HepG2 (cell line): ENCODE data around the gene TTLL4. TPM values are rescaled to one million over a fixed set of nuclear protein-coding genes. Genes with fewer than 3 reads are reported as not detected.
A peak's percentile ranks its signal among the peaks of the same experiment; 100 is the strongest.

Source experiments
- ATF3 ChIP-seq: sonication (generic); formaldehyde crosslinking; IDR thresholded peaks from 2 replicates; pipeline ENCODE4 v1.4.0; 2020; ENCODE audit warnings: missing genetic modification reagents
- HHEX ChIP-seq: IDR thresholded peaks from 2 replicates; pipeline ENCODE4 v1.6.1; 2016; ENCODE audit warnings: control low read depth
- HOXD1 ChIP-seq: sonication (generic); formaldehyde crosslinking; IDR thresholded peaks from 2 replicates; pipeline ENCODE4 v1.5.0; 2020; ENCODE audit warnings: missing genetic modification reagents
- MLXIP ChIP-seq: sonication (generic); formaldehyde crosslinking; IDR thresholded peaks from 2 replicates; pipeline ENCODE4 v1.9.0; 2021; ENCODE audit warnings: missing genetic modification reagents, borderline replicate concordance
- MYC ChIP-seq: sonication (generic); formaldehyde crosslinking; IDR thresholded peaks from 2 replicates; pipeline ENCODE4 v1.9.0; 2021; ENCODE audit warnings: missing genetic modification reagents, borderline replicate concordance
- ONECUT2 ChIP-seq: sonication (generic); formaldehyde crosslinking; IDR thresholded peaks from 2 replicates; pipeline ENCODE4 v1.4.0; 2020; ENCODE audit warnings: missing genetic modification reagents
- PBX3 ChIP-seq: sonication (generic); formaldehyde crosslinking; IDR thresholded peaks from 2 replicates; pipeline ENCODE4 v1.8.1; 2023; ENCODE audit warnings: missing genetic modification reagents, inconsistent platforms, borderline replicate concordance
- POGZ ChIP-seq: sonication (generic); formaldehyde crosslinking; IDR thresholded peaks from 2 replicates; pipeline ENCODE4 v1.4.0; 2020; ENCODE audit warnings: mild to moderate bottlenecking, missing genetic modification reagents
- TRIM24 ChIP-seq: sonication (generic); formaldehyde crosslinking; IDR thresholded peaks from 2 replicates; pipeline ENCODE4 v1.8.0; 2022; ENCODE audit warnings: mild to moderate bottlenecking, missing genetic modification reagents
- ZNF230 ChIP-seq: sonication (generic); formaldehyde crosslinking; IDR thresholded peaks from 2 replicates; pipeline ENCODE4 v1.4.0; 2020; ENCODE audit warnings: mild to moderate bottlenecking, missing genetic modification reagents
- ZNF253 ChIP-seq: sonication (generic); formaldehyde crosslinking; IDR thresholded peaks from 2 replicates; pipeline ENCODE4 v1.8.0; 2022; ENCODE audit warnings: mild to moderate bottlenecking, missing genetic modification reagents, borderline replicate concordance
- ZNF282 ChIP-seq: fragments of 450-650 bp; IDR thresholded peaks from 2 replicates; pipeline ENCODE4 v1.6.1; 2018; ENCODE audit not compliant: partially characterized antibody
- ZNF34 ChIP-seq: sonication (generic); formaldehyde crosslinking; IDR thresholded peaks from 2 replicates; pipeline ENCODE4 v1.4.0; 2020; ENCODE audit warnings: mild to moderate bottlenecking, missing genetic modification reagents, borderline replicate concordance
- ZNF605 ChIP-seq: sonication (generic); formaldehyde crosslinking; IDR thresholded peaks from 2 replicates; pipeline ENCODE4 v1.8.0; 2022; ENCODE audit warnings: mild to moderate bottlenecking, missing genetic modification reagents
- ZNF7 ChIP-seq: IDR thresholded peaks from 2 replicates; pipeline ENCODE4 v1.6.1; 2016; ENCODE audit warnings: missing biosample characterization, missing genetic modification reagents
- ZNF781 ChIP-seq: sonication (generic); formaldehyde crosslinking; IDR thresholded peaks from 2 replicates; pipeline ENCODE4 v1.5.1; 2020; ENCODE audit warnings: borderline replicate concordance, mild to moderate bottlenecking, missing genetic modification reagents; ENCODE audit errors: not compliant biosample characterization
- polyA plus RNA-seq, 8 experiments: library from polyadenylated mRNA; depleted of rRNA in 3 of 8; stranded (reverse) in 7 of 8; unstranded in 1 of 8; fragments of >200 nt; fragmentation: Illumina TruSeq in 4 of 8; extraction: Trizol in 4 of 8; gene quantifications; 2 replicates each; pipeline versions ENCODE4 v1.2.1 to v1.2.3, GENCODE V29; 2011 to 2016; ENCODE audit warnings: low read depth in 4 of 8, missing spikeins in 1 of 8, mixed read lengths in 1 of 8; ENCODE audit not compliant: insufficient read depth in 1 of 8
- total RNA-seq, 5 experiments: library from RNA; depleted of rRNA; stranded (reverse); fragments of >200 nt; fragmentation: Illumina TruSeq; extraction: Trizol; gene quantifications; 2 replicates each; pipeline ENCODE4 v1.2.3, GENCODE V29; 2016; ENCODE audit warnings: low read depth in 1 of 5
- TF ChIP-seq, protein P1 (sequence below): sonication (generic); formaldehyde crosslinking; IDR thresholded peaks from 2 replicates; pipeline ENCODE4 v1.5.0; 2020; ENCODE audit warnings: mild to moderate bottlenecking, missing genetic modification reagents
- TF ChIP-seq, protein P2 (sequence below): sonication (generic); formaldehyde crosslinking; IDR thresholded peaks from 2 replicates; pipeline ENCODE4 v1.4.0; 2020; ENCODE audit warnings: missing genetic modification reagents
- TF ChIP-seq, protein P3 (sequence below), 2 experiments: fragments of 450-650 bp in 1 of 2; sonication (generic) in 1 of 2; formaldehyde crosslinking; IDR thresholded peaks; 2 replicates each; pipeline versions ENCODE4 v1.5.0 to v1.8.0; 2020 to 2022; ENCODE audit warnings: mild to moderate bottlenecking in 1 of 2, missing genetic modification reagents in 1 of 2

Gene TTLL4
- total and polyA plus RNA-seq, 2 of the 13 experiments (the other 11 are each of a cell fraction or from before 2014, with no cell fraction given), result 77.5 to 84.6 TPM

DNA sequence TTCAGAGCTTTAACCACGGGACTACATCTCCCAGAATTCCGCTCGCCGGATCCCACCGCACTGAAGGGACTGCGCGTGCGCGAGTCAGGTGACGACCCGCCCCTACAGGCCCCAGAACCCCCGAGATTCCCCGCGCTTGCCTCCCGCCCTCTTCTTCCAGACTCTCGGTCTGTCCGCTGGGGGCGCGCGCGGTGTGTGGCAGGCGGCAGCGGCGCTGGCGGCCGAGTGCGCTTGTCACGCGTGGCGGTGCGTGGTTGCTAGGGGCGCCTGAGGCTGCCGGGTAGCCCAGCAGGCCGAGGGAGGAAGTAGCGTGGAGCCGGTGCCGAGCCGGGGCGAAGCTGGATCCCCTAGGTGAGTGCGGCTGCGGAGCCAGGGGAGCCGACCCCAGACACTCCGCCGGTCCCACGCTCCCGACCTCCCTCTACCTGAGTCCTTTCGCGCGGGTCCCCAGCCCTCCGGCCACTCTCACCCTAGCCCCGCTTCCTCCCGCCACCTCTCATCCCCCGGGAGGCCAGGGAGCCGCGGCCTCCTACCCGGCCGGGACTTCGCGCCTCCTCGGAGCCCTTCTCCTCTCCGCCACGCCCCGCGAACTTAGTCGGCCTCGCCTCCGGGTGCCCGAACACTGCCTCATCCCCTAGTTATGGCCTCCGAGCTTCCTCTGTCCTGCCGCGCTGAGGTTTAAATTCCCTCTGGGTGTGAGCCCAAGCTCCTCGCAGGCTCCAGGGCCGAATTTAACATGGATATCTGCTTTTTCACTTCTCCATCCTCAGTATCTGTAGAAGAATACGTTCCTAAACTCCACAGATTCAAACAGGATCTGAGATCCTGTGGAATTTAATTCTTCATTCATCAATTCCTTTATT, at the start of gene TTLL4 (continued):
- TF ChIP-seq MLXIP (CRISPR knock-in tag), result no peak
- peak; percentile 97 for TF ChIP-seq MYC
- no peak for TF ChIP-seq PBX3 (CRISPR knock-in tag)
- TF ChIP-seq ZNF282, result no peak
- peak; percentile 39; the same call in 1 of the 2 replicates for TF ChIP-seq ZNF253 (CRISPR knock-in tag)
- TF ChIP-seq, protein P1, sequence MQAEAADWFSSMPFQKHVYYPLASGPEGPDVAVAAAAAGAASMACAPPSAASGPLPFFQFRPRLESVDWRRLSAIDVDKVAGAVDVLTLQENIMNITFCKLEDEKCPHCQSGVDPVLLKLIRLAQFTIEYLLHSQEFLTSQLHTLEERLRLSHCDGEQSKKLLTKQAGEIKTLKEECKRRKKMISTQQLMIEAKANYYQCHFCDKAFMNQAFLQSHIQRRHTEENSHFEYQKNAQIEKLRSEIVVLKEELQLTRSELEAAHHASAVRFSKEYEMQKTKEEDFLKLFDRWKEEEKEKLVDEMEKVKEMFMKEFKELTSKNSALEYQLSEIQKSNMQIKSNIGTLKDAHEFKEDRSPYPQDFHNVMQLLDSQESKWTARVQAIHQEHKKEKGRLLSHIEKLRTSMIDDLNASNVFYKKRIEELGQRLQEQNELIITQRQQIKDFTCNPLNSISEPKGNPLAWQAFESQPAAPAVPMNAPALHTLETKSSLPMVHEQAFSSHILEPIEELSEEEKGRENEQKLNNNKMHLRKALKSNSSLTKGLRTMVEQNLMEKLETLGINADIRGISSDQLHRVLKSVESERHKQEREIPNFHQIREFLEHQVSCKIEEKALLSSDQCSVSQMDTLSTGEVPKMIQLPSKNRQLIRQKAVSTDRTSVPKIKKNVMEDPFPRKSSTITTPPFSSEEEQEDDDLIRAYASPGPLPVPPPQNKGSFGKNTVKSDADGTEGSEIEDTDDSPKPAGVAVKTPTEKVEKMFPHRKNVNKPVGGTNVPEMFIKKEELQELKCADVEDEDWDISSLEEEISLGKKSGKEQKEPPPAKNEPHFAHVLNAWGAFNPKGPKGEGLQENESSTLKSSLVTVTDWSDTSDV (CRISPR knock-in tag), result peak; percentile 92; the same call in 1 of the 2 replicates
- TF ChIP-seq, protein P2, sequence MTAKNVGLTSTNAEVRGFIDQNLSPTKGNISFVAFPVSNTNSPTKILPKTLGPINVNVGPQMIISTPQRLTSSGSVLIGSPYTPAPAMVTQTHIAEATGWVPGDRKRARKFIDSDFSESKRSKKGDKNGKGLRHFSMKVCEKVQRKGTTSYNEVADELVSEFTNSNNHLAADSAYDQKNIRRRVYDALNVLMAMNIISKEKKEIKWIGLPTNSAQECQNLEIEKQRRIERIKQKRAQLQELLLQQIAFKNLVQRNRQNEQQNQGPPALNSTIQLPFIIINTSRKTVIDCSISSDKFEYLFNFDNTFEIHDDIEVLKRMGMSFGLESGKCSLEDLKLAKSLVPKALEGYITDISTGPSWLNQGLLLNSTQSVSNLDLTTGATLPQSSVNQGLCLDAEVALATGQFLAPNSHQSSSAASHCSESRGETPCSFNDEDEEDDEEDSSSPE (CRISPR knock-in tag), result peak; percentile 90
- peak; percentile 90 for TF ChIP-seq POGZ (CRISPR knock-in tag)
- peak; percentile 82 for TF ChIP-seq HOXD1 (CRISPR knock-in tag)
- TF ChIP-seq ONECUT2 (CRISPR knock-in tag), result no peak; the same call in 1 of the 2 replicates
- TF ChIP-seq HHEX (CRISPR knock-in tag), result no peak
- no peak for TF ChIP-seq ZNF7 (CRISPR knock-in tag)
- TF ChIP-seq, protein P3, sequence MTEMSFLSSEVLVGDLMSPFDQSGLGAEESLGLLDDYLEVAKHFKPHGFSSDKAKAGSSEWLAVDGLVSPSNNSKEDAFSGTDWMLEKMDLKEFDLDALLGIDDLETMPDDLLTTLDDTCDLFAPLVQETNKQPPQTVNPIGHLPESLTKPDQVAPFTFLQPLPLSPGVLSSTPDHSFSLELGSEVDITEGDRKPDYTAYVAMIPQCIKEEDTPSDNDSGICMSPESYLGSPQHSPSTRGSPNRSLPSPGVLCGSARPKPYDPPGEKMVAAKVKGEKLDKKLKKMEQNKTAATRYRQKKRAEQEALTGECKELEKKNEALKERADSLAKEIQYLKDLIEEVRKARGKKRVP (CRISPR knock-in tag; IDR thresholded peaks at IDR 0.05), result 0 out of 4 replicates have a peak, but pooled peaks of 1 of the 2 experiments have one; percentile 21
- peak; percentile 61 for TF ChIP-seq ATF3 (CRISPR knock-in tag)
- peak; percentile 97 for TF ChIP-seq ZNF605 (CRISPR knock-in tag)
- peak; percentile 47 for TF ChIP-seq ZNF781 (CRISPR knock-in tag)
- TF ChIP-seq ZNF230 (CRISPR knock-in tag), result peak; percentile 99
- TF ChIP-seq ZNF34 (CRISPR knock-in tag), result peak; percentile 95; the same call in 1 of the 2 replicates
- no peak for TF ChIP-seq TRIM24
